HG02852 (cell line): Measurements from ENCODE around the gene CCNYL1.
A peak's percentile ranks its signal among the peaks of the same experiment; 100 is the strongest.

Source experiments
- ATAC-seq: cut with Tn5 transposase; IDR thresholded peaks from one replicate; pipeline ENCODE4 v1.9.1; 2021; ENCODE audit warnings: mild to moderate bottlenecking, moderate library complexity; ENCODE audit not compliant: unreplicated experiment

The CCNYL1 gene

DNA sequence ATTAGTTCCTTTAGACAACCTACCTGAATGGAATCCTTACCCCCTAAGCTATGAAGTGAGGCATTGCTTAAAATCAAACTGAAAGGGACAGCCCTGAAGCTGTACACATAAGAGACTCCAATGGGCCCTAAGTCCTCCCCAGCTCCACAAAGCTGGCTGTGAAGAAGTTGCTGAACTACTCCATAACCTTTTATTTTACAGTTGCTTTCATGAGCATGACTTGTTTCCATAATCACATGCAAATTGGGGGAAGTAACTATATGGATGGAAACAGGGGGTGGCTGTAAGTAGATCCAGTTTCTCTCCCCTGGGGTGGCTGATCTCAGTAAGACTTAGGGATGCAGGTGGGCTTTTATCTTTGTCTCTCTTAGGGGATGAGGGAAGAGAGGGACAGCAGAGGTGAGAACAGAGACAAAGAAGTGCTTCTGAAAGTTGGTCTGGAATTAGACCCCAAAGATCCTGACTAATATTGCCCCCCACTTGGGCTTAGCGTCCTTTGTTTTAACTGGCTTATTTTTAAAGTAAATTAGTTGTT lies 52.7 kb downstream of the CCNYL1 start:
- no peak for ATAC-seq

DNA sequence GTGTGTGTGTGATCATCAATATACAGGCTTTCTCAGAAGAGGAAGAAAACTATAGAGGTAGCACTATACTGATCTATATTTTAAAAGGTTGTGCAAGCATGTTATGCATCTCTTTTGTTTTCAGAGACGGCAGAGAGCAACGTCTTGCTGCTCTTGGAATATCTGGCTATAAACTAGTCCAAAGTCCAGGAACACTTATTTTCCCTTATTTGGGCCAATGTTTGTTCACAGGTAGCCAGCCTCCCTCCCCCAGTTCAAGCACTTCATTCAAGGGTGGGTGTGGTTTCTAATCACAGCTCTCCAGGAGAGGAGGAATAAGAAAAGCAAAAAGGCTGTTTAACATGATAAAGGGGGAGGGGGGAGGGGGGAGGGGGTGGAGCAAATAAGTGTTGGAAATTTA lies 54.1 kb downstream of the CCNYL1 start:
- ATAC-seq: no peak

DNA sequence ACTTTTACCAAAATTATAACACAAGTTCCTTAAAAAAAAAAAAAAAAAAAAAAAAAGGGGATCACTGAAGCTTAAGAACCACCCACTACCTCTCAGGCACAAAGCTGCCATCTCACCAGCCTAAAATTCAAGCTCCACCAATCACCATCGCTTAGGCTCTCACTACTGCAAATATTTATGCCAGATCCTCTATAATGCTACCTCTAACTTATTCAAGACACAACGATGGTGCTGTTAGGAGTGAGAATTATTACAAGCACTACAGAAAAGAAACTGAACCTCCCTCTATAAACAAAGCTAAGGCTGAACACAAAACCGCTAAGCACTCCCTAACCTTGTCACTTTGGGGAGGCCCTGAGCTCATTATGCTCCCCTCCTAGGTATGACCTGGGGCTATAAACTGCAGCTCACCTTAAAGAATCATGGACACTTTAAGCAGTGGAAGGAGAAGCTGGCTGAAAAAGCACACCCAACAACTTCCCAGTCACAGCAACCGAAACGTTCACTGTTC lies 54.7 kb downstream of the CCNYL1 start:
- no peak for ATAC-seq

DNA sequence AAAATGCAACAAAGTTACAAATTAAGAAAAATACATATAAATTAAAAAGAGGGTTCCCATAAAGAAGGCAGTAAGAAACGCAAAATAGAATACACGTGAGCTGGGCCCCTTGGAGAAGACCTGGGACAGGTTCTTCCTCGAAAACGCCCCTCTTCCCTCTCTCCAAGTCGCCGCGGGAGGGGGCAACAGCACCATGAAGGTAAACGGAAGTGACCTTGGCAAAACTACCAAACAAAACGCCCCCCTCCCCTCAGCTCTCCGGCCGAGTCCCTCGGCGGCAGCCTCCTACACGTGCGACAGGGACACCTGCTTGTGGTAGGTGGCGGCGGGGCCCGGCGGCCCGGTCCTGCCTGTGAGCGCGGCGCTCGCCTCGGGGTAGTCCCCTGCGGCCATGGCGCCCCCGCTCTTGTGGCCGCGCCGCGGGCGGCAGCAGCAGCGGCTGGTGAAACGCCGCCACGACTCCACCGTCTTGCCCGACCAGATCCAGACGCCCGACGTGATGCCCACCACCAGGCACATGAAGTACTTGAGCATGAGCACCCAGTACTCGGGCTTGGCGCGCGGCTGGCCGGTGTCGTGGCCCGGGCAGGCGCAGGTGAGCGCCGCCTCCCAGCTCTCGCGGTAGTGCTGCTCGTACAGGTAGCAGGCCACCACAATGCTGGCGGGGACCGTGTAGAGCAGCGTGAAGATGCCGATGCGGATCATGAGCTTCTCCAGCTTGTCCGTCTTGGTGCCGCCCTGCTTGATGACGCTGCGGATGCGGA lies 55.4 kb downstream of the CCNYL1 start:
- ATAC-seq: no peak

DNA sequence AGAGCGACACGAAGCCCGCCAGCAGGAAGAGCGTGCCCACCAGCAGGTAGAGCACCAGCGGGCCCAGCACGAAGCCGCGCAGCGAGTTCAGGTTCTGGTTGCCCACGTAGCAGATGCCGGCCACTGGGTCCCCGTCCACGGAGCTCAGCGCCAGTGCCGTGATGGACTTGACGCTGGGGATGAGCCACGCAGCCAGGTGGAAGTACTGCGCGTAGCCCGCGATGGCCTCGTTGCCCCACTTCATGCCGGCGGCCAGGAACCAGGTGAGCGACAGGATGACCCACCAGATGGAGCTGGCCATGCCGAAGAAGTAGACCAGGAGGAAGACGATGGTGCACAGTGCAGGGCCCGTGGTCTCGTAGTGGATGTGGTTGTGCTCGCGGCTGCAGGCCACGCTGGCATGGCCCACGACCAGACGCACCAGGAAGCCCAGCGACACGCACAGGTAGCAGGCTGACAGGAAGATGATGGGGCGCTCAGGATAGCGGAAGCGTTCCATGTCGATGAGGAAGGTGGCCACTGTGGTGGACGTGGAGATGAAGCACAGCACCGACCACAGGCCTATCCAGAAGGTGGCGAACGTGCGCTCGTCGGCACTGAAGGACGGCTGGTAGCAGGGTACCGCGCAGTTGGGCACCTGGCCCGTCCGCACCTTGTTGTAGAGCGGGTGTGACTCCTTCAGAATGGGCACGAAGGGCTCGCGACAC lies 56.2 kb downstream of the CCNYL1 start:
- ATAC-seq: no peak

DNA sequence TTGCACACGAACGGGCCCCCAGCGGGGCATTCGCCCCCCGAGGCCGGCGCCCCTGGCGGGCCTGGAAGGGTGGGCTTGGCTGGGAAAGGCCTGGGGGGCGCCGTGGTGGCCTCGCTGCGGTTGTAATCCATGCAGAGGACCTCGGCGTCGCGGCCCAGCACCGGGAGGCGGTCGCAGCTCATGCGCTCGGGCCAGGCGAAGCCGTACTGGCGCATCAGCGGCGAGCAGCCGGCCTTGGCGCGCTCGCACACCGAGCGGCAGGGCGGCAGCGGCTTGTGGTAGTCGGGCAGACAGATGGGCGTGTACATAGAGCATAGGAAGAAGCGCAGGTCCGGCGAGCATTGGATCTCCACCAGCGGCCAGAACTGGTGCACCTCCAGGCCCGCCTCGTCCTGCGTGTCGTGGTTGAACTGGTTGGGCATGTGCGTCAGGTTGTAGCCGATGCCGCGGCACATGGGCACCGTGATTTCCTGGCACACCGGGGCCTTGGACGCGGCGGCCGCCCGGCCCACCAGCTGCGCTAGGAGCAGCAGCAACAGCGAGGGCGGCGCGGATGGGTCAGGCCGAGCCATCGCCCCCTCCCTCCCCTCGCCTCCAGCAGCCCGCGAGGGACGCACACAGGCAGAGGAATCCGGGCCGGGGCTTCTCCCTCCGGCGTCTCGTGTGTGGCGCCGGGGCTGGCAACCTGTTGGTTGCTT lies 56.9 kb downstream of the CCNYL1 start:
- ATAC-seq: no peak

DNA sequence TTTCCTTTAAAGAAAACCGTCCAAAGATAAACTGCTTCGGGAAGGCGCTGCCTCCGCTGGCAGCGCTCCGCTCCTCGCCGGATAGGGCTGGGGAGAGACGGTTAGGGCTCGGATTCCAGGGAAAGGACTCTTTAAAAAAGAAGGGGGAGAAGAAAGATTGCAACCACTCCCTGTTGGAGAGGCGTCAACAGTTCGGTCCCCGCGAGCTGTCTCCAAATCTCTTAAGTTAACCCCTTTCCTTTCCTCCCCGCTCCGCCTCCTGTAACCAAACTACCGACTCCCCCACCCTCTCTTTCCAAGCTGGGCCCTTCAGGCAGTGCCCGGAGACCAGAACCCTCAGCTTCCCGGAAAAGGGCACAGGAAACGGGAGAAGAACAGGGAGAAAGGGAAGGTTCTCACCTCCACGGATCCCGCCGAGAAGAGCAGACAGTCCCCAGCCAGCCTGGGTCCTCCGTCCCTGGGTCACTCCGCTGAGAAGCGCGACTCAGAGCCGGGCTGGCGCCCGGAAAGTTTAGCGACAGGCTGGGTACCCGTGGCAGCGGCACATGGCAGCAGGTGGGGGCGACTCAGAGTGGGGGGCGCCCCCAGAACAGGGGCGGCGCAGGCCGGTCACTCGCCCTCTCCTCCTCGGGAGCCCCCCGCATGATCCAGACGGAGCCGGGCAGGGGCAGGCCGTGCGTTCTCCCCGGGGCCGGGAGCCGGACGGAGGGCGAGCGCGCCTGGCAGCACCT lies 57.6 kb downstream of the CCNYL1 start:
- ATAC-seq: peak; percentile 19

DNA sequence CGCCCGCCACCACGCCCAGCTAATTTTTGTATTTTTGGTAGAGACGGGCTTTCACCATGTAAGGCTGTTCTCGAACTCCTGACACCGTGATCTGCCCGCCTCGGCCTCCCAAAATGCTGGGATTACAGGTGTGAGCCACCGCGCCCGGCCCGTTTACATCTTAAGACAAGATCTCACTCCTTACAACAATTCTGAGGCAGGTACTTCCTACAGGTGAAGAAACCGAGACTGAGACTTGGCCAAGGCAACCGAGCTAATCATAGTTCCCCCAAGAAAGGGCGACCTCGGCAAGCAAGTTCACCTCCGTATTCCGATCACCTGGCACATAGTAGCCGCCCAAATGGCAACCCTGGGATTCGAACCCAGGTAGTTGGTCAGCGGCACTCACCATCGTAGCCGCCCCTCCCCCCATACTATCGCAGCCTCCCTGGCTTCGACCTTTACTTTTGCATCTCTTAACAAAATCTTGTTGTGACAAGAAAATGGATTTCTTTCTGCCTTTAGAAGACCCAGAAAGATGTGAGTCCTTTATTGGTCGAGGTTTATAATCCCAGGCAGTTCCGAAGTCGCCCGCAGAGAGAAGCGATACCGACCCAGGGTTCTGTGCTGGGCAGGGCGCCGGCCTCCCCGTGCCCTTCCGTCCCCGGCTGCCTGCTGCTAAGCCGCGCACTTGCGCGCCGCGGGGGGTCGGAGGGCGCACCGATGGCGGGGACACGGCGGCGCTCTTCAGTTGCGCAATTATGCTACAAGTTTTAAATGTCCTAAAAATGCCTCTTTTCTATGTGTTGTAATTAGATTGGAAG lies 59.4 kb downstream of the CCNYL1 start:
- ATAC-seq: no peak

DNA sequence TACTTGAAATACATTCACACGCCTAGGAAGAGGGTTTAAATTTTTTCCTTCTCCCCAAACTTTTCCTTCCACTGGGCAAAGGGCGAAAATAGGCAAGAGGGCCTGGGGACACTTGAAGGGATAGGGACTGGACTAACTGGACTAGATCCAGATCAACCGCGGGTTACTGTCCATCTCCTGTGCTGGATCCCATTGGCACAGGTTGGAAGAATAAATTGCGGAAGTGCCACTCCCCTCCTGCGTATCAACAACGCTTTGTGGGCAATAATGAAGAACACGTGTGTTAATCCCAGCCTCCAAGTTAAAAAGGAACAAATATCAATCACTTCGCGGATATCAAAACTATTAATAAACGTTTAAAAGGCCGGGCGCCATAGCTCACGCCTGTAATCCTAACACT lies 60.0 kb downstream of the CCNYL1 start:
- ATAC-seq: no peak

DNA sequence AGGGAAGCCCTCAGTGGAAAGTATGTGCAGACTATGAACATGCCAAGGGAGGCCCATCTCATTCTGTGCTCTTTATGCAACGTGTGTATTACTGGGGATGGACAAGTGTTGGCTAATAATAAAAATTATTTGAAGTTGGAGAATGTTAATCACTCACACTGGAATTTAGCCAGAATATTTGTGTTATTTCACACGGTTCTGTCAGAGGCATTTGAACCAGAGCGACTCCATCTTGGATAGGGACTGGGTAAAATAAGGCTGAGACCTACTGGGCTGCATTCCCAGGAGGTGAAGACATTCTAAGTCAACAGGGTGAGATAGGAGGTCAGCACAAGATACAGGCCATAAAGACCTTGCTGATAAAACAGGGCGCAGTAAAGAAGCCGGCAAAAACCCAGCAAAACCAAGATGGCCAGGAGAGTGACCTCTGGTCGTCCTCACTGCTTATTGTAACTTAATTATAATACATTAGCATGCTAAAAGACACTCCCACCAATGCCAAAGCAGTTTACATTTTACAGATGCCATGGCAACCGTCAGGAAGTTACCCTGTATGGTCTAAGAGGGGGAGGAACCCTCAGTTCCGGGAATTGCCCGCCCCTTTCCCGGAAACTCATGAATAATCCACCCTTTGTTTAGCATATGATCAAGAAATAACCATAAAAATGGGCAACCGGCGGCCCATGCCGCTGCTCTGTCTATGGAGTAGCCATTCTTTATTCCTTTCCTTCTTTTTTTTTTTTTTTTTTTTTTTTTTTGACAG lies 60.8 kb downstream of the CCNYL1 start:
- ATAC-seq: no peak

DNA sequence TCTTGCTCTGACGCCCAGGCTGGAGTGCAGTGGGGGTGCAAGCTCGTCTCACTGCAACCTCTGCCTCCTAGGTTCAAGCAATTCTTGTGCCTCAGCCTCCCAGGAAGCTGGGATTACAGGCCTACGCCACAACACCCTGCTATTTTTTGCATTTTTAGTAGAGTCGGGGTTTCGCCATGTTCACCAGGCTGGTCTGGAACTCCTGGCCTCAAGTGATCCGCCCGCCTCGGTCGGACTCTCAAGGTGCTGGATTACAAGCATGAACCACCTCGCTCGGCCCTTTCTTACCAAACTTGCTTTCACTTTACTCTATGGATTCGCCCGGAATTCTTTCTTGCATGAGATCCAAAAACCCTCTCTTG lies 61.4 kb downstream of the CCNYL1 start:
- ATAC-seq: no peak

DNA sequence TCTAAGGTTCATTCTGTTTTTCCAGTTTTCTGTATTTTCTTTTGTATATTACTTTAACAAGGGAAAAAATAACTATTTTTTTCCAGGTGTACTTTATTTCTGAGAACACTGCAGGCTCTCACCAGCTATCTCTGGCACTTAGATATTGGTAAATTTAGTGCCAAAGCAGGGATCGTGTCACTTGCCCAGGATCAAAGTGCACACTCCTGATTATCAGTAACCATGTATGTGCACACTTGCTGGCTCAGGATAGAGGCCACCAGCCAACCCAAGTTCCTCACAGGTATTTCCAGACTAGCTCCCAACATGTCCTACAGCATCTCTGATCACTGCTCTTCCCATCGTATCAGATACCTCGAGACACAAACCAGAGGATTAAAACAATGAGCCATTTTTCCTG lies 64.0 kb downstream of the CCNYL1 start:
- no peak for ATAC-seq

DNA sequence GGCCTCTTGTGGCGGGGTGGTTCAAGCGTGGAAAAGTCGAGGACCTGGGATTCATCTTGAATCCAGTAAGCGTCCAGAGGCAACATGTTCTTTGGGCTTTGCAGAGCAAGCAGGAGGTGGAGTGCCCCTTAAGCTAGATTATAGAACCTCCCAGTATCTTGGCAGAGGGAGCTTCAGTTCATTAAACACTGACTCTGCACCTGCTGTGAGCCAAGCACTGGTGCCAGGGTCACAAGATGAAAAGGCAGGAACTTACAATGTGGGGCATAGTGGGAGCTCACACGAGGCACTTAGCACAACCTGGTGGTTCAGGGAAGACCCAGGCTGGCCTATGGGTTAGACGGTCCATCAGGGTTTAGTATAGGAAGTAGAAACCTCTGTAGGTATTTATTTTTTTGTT lies 65.7 kb downstream of the CCNYL1 start:
- no peak for ATAC-seq

DNA sequence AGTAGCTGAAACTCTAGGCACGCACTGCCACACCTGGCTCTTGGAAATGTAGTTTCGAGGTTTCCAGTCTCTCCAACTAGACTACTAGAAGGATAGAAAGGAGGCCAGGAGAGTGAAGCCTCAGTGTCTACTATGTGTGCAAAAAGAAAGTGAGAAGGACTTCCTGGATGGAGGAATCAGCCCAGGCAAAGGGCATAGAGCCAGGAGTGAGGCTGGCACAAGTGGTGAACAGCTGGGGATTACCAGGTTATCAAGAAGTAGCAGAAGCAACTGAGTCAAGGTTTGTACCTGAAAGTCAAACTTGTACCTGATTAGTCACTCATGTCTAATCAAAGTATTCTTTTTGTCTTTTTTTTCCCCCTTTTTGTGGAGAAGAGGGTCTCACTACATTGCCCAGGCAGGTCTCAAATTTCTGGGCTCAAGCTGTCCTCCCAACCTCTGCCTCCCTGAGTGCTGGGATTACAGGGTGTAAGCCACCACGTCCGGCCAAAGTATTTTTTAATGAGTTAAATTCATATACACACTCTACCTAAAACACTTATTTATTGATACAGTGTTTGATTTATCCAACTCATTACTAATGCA lies 67.0 kb downstream of the CCNYL1 start:
- no peak for ATAC-seq

DNA sequence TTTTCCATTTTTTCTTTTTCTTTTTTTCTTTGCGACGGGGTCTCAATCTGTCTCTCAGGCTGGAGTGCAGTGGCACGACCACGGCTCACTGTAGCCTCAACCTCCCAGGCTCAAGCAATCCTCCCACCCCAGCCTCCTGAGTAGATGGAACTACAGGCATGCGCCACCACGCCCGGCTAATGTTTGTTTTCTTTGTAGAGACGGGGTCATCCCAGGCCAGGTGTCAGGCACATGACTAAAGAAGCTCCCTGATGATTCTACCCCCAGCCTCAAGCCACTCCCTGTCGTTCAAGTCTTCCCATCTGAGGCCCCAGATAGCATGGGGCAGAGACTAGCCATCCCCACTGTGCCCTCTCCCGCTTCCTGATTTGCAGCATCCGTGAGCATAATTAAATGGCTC lies 68.1 kb downstream of the CCNYL1 start:
- no peak for ATAC-seq

DNA sequence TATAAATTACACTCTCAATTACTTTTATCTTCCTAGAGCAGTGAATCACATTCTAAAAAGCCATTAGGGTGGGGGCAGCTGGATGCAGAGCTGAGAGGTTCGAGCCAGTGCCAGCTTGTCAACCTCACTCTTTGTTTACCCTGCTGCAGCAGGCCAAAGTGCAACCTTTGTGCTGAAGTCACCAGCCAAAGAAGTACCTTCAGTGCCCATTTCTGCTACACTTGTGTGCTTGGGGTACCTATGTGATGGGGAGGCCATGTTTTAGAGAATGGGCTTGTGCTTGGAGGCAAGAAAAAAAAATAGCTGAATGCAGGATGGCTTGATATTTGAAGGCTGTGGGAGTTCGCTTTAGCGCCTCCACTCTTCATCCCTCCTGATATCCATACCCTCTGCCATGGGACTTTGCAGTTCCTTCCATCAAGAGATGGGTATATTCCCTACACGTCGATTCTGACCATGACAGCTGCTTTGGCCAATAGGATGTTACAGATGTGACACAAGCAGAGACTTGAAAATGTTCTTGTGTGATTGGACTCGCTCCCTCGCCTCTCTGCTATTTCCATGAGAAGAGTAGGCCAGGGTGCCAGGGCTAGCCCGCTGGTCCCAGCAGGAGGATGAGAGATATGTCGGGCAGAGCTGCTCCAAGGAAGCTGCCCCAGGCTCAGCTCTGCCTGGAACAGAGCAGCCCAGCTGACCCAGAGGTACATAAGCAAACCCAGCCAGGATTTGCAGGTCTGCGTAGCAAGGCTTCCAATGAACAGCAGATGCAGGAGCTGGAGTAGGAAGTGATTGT lies 71.0 kb downstream of the CCNYL1 start:
- no peak for ATAC-seq

DNA sequence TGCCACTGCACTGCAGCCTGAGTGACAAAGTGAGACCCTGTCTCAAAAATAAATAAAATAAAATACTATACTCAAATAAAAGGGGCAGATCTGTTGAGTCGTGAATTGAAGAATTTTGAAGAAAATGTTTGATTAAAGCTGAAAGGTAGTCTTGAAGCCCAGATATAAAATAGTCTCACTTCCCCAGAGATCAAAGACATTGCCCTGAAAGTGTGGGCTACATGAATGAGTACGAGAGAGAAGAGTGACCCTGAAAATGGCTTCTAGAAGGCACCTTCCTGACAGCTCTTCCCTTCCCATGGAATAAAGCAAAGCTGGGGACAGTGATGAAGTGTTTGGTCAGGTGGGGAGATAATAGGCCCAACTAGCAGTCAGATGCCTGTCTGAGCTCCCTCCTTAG lies 72.1 kb downstream of the CCNYL1 start:
- ATAC-seq: peak; percentile 56

DNA sequence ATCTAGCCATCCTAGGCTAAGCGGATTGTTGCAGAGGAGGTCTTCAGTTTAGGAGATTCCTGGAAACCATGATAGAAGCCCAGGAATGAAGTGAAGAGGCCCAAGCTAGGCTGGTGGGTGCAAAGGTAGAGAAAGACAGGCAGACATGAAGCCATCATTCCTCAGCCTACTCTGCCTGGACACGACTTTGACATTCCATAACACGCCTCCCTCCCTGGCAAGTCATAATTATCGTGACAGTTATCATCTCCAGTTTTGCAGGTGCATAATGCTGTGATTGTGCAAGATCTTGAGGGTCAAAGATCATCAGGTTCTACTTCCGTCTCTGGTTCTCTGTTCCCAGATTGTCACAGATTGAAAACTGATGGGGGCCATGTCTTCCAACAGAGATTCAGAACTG lies 73.5 kb downstream of the CCNYL1 start:
- no peak for ATAC-seq
